Effector memory CD8-positive, alpha-beta T cell (primary cell): ENCODE measurements around the gene OR1C1.
"Not testable (repeated sequence)": the region's sequence is repeated elsewhere in the genome, so short reads cannot be mapped to it uniquely, and the experiment has no call there.

Source experiments
- ATAC-seq: fragments of 150-1000 bp; cut with Tn5 transposase; replicated peaks from 2 replicates; pipeline ENCODE4 v1.10.0; 2021; ENCODE audit warnings: mild to moderate bottlenecking, moderate library complexity
- DNase-seq, 3 experiments: peaks; one replicate each; pipeline ENCODE4 v3.0.0; 2021
- H3K27ac Mint-ChIP-seq, 2 donors: one replicate each; pipeline ENCODE4 v1.8.0; 2022; ENCODE audit warnings: mild to moderate bottlenecking in 2 of 2, mixed read lengths in 2 of 2, moderate library complexity in 2 of 2
- H3K27me3 Mint-ChIP-seq, 2 donors: one replicate each; pipeline ENCODE4 v1.8.0; 2022; ENCODE audit warnings: mixed read lengths in 2 of 2
- H3K36me3 Mint-ChIP-seq: one replicate; pipeline ENCODE4 v1.8.0; 2022; ENCODE audit warnings: mild to moderate bottlenecking, moderate library complexity, mixed read lengths; ENCODE audit not compliant: insufficient read depth
- H3K4me1 Mint-ChIP-seq, 2 donors: one replicate each; pipeline ENCODE4 v1.8.0; 2022; ENCODE audit warnings: low read depth in 2 of 2, mixed read lengths in 2 of 2
- H3K4me3 Mint-ChIP-seq, 2 donors: one replicate each; pipeline ENCODE4 v1.8.0; 2022; ENCODE audit warnings: mild to moderate bottlenecking in 2 of 2, mixed read lengths in 2 of 2, moderate library complexity in 2 of 2
- H3K9me3 Mint-ChIP-seq, 2 donors: one replicate each; pipeline ENCODE4 v1.8.0; 2022; ENCODE audit warnings: mixed read lengths in 2 of 2

Gene OR1C1

DNA sequence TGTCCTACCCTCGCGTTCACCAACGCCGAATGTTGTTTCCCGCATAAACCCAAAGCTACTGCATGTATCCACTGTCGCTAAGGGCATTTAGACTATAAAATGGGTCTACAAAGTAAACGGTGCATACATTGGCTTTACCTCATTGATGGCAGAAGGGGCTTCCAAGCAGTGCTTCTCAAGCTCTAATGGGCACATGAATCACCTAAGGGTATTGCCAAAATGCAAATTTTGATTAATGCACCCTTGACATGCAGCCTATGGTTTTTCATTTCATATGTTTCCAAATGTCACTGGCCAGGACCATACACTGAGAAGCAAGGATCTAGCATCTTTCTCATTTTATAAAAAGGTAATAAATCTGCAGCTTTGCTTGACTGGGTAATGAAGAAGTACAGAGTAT, 46.6 kb downstream of the OR1C1 start:
- Mint-ChIP-seq H3K4me1 (no peaks in the 10 kb centered on the region), H3K4me3 (no peak overlapping the region), H3K27me3 (no peaks in the 10 kb centered on the region), H3K27ac (no peak overlapping the region), H3K36me3 (no peaks in the 10 kb centered on the region), H3K9me3 (peaks cover 4 to 6% of the 10 kb centered on the region in 2 donors)
- ATAC-seq (no peak), DNase-seq (no peak)

DNA sequence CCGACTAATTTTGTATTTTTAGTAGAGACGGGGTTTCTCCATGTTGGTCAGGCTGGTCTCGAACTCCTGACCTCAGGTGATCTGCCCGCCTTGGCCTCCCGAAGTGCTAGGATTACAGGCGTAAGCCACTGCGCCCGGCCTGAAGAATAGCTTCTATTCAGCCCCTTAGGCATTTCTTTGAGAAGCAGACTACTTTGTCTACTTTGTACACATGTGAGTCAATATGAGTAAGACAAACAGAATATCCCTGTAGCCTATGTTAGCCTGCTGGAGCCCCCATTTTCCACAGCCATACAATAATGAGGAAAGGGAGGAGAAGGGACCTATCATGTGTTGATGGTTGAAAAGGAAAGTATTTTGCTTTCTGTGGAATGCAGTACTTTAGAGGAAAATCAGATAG, 49.7 kb downstream of the OR1C1 start:
- DNase-seq, H3K4me1 Mint-ChIP-seq, H3K9me3 Mint-ChIP-seq, H3K27ac Mint-ChIP-seq, H3K36me3 Mint-ChIP-seq, H3K27me3 Mint-ChIP-seq, ATAC-seq, H3K4me3 Mint-ChIP-seq: not testable (repeated sequence)
